Gastroesophageal sphincter (tissue), 4 donors: ENCODE data around the gene EIF3J. TPM values are rescaled to one million over a fixed set of nuclear protein-coding genes. Genes with fewer than 3 reads are reported as not detected.
"Not testable (repeated sequence)": the region's sequence is repeated elsewhere in the genome, so short reads cannot be mapped to it uniquely, and the experiment has no call there.

Experiments
- ATAC-seq: fragments of 150-250 bp; one replicate; pipeline ENCODE4 v1.9.1; 2016; ENCODE audit warnings: mild to moderate bottlenecking, moderate library complexity
- H3K27ac ChIP-seq, 4 donors: fragments of 200-600 bp; sonication (generic) in 3 of 4; 1 replicate in 3 of 4; 2 replicates in 1 of 4; pipeline ENCODE4 v1.5.1; 2016 to 2019
- H3K27me3 ChIP-seq: fragments of 200-600 bp; sonication (generic); one replicate; pipeline ENCODE4 v1.5.1; 2019
- H3K36me3 ChIP-seq, 2 donors: fragments of 200-600 bp; sonication (generic); one replicate each; pipeline ENCODE4 v1.5.1; 2019; ENCODE audit warnings: control low read depth in 1 of 2
- H3K4me1 ChIP-seq, 3 donors: fragments of 200-600 bp; sonication (generic); 1 replicate in 2 of 3; 2 replicates in 1 of 3; pipeline ENCODE4 v1.5.1; 2016 to 2019; ENCODE audit warnings: control low read depth in 2 of 3
- H3K4me3 ChIP-seq, 2 donors: fragments of 200-600 bp; sonication (generic); one replicate each; pipeline ENCODE4 v1.5.1; 2019; ENCODE audit warnings: mild to moderate bottlenecking in 1 of 2, moderate library complexity in 1 of 2
- H3K9me3 ChIP-seq, 3 donors: fragments of 200-600 bp; sonication (generic); one replicate each; pipeline ENCODE4 v1.5.1; 2017 to 2019; ENCODE audit warnings: control low read depth in 2 of 3
- EP300 ChIP-seq: sonication (generic); formaldehyde crosslinking; IDR thresholded peaks from one replicate; pipeline ENCODE4 v1.6.1; 2017; ENCODE audit warnings: antibody characterized with exemption, mild to moderate bottlenecking
- POLR2A ChIP-seq, 2 donors: fragments of 450-650 bp; IDR thresholded peaks; one replicate each; pipeline ENCODE4 v1.6.1; 2017; ENCODE audit warnings: antibody characterized with exemption in 2 of 2, mild to moderate bottlenecking in 2 of 2, moderate library complexity in 1 of 2
- POLR2AphosphoS5 ChIP-seq: sonication (generic); formaldehyde crosslinking; IDR thresholded peaks from one replicate; pipeline ENCODE4 v1.6.1; 2017; ENCODE audit warnings: antibody characterized with exemption
- WGBS, 2 donors: methylation state at CpG; one replicate each; pipeline ENCODE4 v1.1.5; 2018; ENCODE audit warnings: low coverage in 1 of 2; 5-methylcytosine and 5-hydroxymethylcytosine counted together
- total RNA-seq, 4 donors: library from RNA; depleted of rRNA; stranded (reverse); fragments of >200 nt; gene quantifications; one replicate each; pipeline ENCODE4 v1.1.0, GENCODE V29; 2016
- TF ChIP-seq, protein P1 (sequence below), 4 experiments: fragments of 200-600 bp in 2 of 4; fragments of 450-650 bp in 2 of 4; sonication (generic) in 1 of 4; IDR thresholded peaks; one replicate each; pipeline ENCODE4 v1.5.1; 2017 to 2019; ENCODE audit warnings: antibody characterized with exemption in 4 of 4, mild to moderate bottlenecking in 2 of 4, moderate library complexity in 2 of 4

EIF3J gene
- total RNA-seq, 4 donors from 2014 or later = 57.0 to 60.6 (median 57.0) TPM

- peak overlapping the region; percentile 83 to 99 (median 97) for H3K27ac ChIP-seq
- no peaks in the 10 kb centered on the region for H3K27me3 ChIP-seq
- H3K36me3 ChIP-seq = peaks cover 0 to 15% of the 10 kb centered on the region in 2 donors
- WGBS, 2 donors = 7 to 13% methylated on average over 8 to 9 of the region's 13 CpGs
- H3K9me3 ChIP-seq = no peaks in the 10 kb centered on the region
- peaks cover 4 to 62% (median 28%) of the 10 kb centered on the region in 3 donors for H3K4me1 ChIP-seq
- TF ChIP-seq POLR2AphosphoS5 = peak; percentile 5
- no peak for TF ChIP-seq EP300
- TF ChIP-seq POLR2A (IDR thresholded peaks at IDR 0.05) = no peak
- TF ChIP-seq, protein P1, sequence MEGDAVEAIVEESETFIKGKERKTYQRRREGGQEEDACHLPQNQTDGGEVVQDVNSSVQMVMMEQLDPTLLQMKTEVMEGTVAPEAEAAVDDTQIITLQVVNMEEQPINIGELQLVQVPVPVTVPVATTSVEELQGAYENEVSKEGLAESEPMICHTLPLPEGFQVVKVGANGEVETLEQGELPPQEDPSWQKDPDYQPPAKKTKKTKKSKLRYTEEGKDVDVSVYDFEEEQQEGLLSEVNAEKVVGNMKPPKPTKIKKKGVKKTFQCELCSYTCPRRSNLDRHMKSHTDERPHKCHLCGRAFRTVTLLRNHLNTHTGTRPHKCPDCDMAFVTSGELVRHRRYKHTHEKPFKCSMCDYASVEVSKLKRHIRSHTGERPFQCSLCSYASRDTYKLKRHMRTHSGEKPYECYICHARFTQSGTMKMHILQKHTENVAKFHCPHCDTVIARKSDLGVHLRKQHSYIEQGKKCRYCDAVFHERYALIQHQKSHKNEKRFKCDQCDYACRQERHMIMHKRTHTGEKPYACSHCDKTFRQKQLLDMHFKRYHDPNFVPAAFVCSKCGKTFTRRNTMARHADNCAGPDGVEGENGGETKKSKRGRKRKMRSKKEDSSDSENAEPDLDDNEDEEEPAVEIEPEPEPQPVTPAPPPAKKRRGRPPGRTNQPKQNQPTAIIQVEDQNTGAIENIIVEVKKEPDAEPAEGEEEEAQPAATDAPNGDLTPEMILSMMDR (IDR thresholded peaks at IDR 0.05) = peak in 1 of 4 experiments; percentile 14
- ATAC-seq = no peak
- H3K4me3 ChIP-seq = peak overlapping the region; percentile 70 to 97
Measured at GRCh38 chr15:44537735-44538240, 841 bp downstream of the EIF3J start.

DNA sequence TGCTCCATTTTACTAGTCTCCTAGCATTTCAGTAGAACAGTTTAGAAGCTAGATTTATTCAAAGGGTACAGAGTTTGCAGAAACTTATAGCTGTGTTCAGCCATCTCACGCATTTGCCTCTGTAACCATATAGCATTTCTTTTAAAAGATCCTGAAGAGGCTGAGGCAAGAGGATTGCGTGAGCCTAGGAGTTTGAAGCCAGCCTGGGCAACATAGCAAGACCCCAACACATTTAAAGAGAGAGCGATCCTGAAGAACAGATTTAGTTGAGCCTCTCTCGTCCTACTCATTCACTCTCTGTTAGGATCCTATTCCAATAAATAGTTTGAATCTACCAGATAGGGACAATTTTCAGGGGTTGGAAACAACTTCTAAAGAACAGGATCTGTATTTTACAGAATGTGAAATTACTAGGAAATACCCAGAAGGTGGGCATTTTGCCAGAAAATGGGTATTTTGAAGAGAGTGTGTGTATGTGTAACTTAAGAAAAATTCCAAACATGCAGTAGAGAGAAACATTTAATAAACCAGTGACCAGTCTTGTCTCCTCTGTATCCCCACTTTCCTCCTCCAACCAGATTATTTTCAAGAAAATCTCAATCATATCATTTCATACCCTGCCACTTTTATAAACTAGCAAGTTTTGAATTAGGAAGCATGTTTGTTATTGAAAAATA lies 4.5 kb downstream of the EIF3J start:
- H3K36me3 ChIP-seq = peaks cover 0 to 7% of the 10 kb centered on the region in 2 donors
- H3K4me1 ChIP-seq = peaks cover 6 to 86% (median 26%) of the 10 kb centered on the region in 3 donors
- 87 to 98% methylated on average over 3 to 4 of the region's 4 CpGs for WGBS, 2 donors
- H3K4me3 ChIP-seq = no peak overlapping the region
- peak overlapping the region in 3 of 4 donors; percentile 30 to 58 (median 54) for H3K27ac ChIP-seq
- TF ChIP-seq POLR2AphosphoS5 (no peak), EP300 (no peak), POLR2A (IDR thresholded peaks at IDR 0.05) (no peak)
- TF ChIP-seq, protein P1 (IDR thresholded peaks at IDR 0.05) = no peak
- H3K27me3 ChIP-seq = no peaks in the 10 kb centered on the region
- no peaks in the 10 kb centered on the region for H3K9me3 ChIP-seq
- ATAC-seq = no peak

DNA sequence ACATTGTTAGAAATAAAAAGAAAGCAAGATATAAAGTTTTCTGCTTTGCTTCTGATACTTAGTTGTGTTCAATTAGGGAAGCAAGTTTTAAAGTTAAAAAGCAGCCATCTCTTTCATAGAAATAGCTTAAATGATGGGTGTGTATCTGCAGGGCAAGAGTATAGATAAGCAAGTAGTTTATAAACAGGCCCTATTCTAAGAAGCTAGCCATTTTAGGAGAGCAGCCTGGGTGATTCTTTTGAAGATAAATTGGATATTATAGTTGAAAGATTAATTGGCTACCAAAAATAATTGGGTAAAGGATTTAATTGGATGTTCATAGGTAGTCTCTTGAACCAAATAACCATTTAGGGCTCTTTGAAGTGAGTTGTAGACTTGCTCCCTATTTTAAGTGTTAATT lies 5.6 kb downstream of the EIF3J start:
- TF ChIP-seq POLR2AphosphoS5 (no peak), POLR2A (IDR thresholded peaks at IDR 0.05) (no peak), EP300 (no peak)
- TF ChIP-seq, protein P1 (IDR thresholded peaks at IDR 0.05) = no peak
- no peak for ATAC-seq
- Histone ChIP-seq H3K27me3 (no peaks in the 10 kb centered on the region), H3K4me1 (peaks cover 6 to 96% (median 27%) of the 10 kb centered on the region in 3 donors), H3K9me3 (no peaks in the 10 kb centered on the region), H3K4me3 (no peak overlapping the region), H3K27ac (peak overlapping the region; percentile 19 to 58 (median 42)), H3K36me3 (peaks cover 0 to 7% of the 10 kb centered on the region in 2 donors)

DNA sequence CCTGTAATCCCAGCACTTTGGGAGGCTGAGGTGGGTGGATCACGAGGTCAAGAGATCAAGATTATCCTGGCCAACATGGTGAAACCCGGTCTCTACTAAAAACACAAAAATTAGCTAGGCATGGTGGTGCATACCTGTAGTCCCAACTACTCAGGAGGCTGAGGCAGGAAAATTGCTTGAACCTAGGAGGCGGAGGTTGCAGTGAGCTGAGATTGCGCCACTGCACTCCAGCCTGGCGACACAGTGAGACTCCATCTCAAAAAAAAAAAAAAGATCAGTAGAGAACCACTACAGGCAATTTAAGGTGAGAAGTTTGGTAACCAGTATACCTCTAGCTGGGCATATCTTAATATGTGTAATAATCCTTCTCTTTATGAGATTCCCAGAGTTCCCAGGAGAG lies 7.8 kb downstream of the EIF3J start:
- WGBS, 2 donors = 91 to 97% methylated on average over 5 of the region's 5 CpGs
- H3K4me1 ChIP-seq = peaks cover 6 to 75% (median 17%) of the 10 kb centered on the region in 3 donors
- H3K27ac ChIP-seq = not testable (repeated sequence)

GRCh38 chr15:44545913-44546802 lies 9.2 kb downstream of the EIF3J start:
- TF ChIP-seq POLR2A (IDR thresholded peaks at IDR 0.05) (no peak), POLR2AphosphoS5 (no peak), EP300 (no peak)
- TF ChIP-seq, protein P1 (IDR thresholded peaks at IDR 0.05) = peak in 1 of 4 experiments; percentile 26
- no peak for ATAC-seq
- WGBS, 2 donors = 31 to 58% methylated on average over 5 of the region's 5 CpGs
- no peak overlapping the region for H3K27ac ChIP-seq
- peaks cover 0 to 14% of the 10 kb centered on the region in 2 donors for H3K36me3 ChIP-seq
- no peak overlapping the region for H3K4me3 ChIP-seq
- H3K4me1 ChIP-seq = peaks cover 6 to 64% (median 14%) of the 10 kb centered on the region in 3 donors
- no peaks in the 10 kb centered on the region for H3K9me3 ChIP-seq
- H3K27me3 ChIP-seq = no peaks in the 10 kb centered on the region

More for the DNA sequence above, 7.8 kb downstream of the EIF3J start:
- not testable (repeated sequence) for ATAC-seq, H3K36me3 ChIP-seq, H3K4me3 ChIP-seq, H3K27me3 ChIP-seq, H3K9me3 ChIP-seq

DNA sequence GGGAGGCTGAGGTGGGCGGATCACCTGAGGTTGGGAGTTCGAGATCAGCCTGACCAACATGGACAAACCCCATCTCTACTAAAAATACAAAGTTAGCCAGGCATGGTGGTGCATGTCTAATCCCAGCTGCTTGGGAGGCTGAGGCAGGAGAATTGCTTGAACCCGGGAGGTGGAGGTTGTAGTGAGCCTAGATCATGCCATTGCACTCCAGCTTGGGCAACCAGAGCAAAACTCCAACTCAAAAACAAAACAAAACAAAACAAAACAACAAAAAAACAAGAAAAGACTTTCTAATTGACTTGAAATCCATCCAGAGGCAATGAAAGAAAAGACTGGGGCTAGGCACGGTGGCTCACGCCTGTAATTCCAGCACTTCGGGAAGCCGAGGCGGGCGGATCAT lies 12.2 kb downstream of the EIF3J start:
- Histone ChIP-seq H3K4me1 (peaks cover 0 to 34% (median 6%) of the 10 kb centered on the region in 3 donors), H3K36me3 (peaks cover 0 to 42% of the 10 kb centered on the region in 2 donors)
- 93 to 94% methylated on average over 7 to 8 of the region's 9 CpGs for WGBS, 2 donors
- not testable (repeated sequence) for H3K4me3 ChIP-seq, ATAC-seq, H3K27ac ChIP-seq, H3K27me3 ChIP-seq, H3K9me3 ChIP-seq
